Endodermal cell (in vitro differentiated cells): ENCODE data around the gene ICAM1. TPM values are rescaled to one million over a fixed set of nuclear protein-coding genes. Genes with fewer than 3 reads are reported as not detected.

ENCODE experiments used
- DNase-seq: peaks from one replicate; pipeline ENCODE4 v3.0.0-alpha.2; 2017
- H3K27ac ChIP-seq: 2 replicates; pipeline ENCODE4 v1.5.1; 2013; ENCODE audit warnings: mild to moderate bottlenecking, low read depth, low read length, moderate library complexity
- H3K27me3 ChIP-seq: 2 replicates; pipeline ENCODE4 v1.6.1; 2013; ENCODE audit warnings: mild to moderate bottlenecking, low read length, moderate library complexity; ENCODE audit not compliant: insufficient read depth, control insufficient read depth, poor library complexity, severe bottlenecking
- H3K36me3 ChIP-seq: 2 replicates; pipeline ENCODE4 v1.7.0; 2013; ENCODE audit warnings: mild to moderate bottlenecking, low read length, moderate library complexity; ENCODE audit not compliant: control insufficient read depth, insufficient read depth
- H3K4me1 ChIP-seq: one replicate; pipeline ENCODE4 v1.7.0; 2013; ENCODE audit warnings: low read length; ENCODE audit not compliant: control insufficient read depth, insufficient read depth
- H3K4me3 ChIP-seq: 2 replicates; pipeline ENCODE4 v1.5.1; 2013; ENCODE audit warnings: mild to moderate bottlenecking, low read length, moderate library complexity
- H3K9ac ChIP-seq: 2 replicates; pipeline ENCODE4 v1.6.1; 2013; ENCODE audit warnings: mild to moderate bottlenecking, low read length, moderate library complexity; ENCODE audit not compliant: poor library complexity, severe bottlenecking; ENCODE audit errors: extremely low read depth
- H3K9me3 ChIP-seq: 2 replicates; pipeline ENCODE4 v1.6.1; 2013; ENCODE audit warnings: mild to moderate bottlenecking, low read length, moderate library complexity; ENCODE audit not compliant: control insufficient read depth
- H3K27ac Mint-ChIP-seq: 2 replicates; pipeline ENCODE4 v1.8.0; 2020; ENCODE audit warnings: mixed read lengths
- H3K27me3 Mint-ChIP-seq: 2 replicates; pipeline ENCODE4 v1.8.0; 2021; ENCODE audit warnings: mild to moderate bottlenecking, mixed read lengths; ENCODE audit not compliant: insufficient read depth
- H3K36me3 Mint-ChIP-seq: 2 replicates; pipeline ENCODE4 v1.8.0; 2020; ENCODE audit warnings: low read depth, mixed read lengths
- H3K4me1 Mint-ChIP-seq: 2 replicates; pipeline ENCODE4 v1.8.0; 2020; ENCODE audit warnings: mixed read lengths
- H3K4me3 Mint-ChIP-seq: 2 replicates; pipeline ENCODE4 v1.8.0; 2020; ENCODE audit warnings: mild to moderate bottlenecking, moderate library complexity, mixed read lengths
- H3K9me3 Mint-ChIP-seq: 2 replicates; pipeline ENCODE4 v1.8.0; 2020; ENCODE audit warnings: mild to moderate bottlenecking, mixed read lengths
- WGBS, 2 experiments: methylation state at CpG; one replicate each; pipeline versions ENCODE4 v1.1.5 to v1.1.7; 2013; ENCODE audit warnings: missing lambda C conversion rate in 2 of 2, mixed read lengths in 1 of 2; ENCODE audit not compliant: insufficient coverage in 1 of 2, insufficient read length in 1 of 2; 5-methylcytosine and 5-hydroxymethylcytosine counted together
- total RNA-seq, 2 donors: library from RNA; stranded (reverse); fragmentation: NEBNext Ultra II Directional in 1 of 2; extraction: Animal tissue kit (Norgen Biotek cat#: 25700) in 1 of 2; gene quantifications; 2 replicates in 1 of 2; 3 replicates in 1 of 2; pipeline ENCODE4 v1.2.1, GENCODE V29; 2021
- TF ChIP-seq, protein P1 (sequence below): fragments of 200-600 bp; sonication (generic); conservative IDR thresholded peaks from 2 replicates; pipeline ENCODE4 v1.5.0; 2021; ENCODE audit warnings: antibody characterized with exemption, mild to moderate bottlenecking

The ICAM1 gene
- total RNA-seq, 2 donors from 2014 or later: 1.7 to 5.2 TPM

DNA sequence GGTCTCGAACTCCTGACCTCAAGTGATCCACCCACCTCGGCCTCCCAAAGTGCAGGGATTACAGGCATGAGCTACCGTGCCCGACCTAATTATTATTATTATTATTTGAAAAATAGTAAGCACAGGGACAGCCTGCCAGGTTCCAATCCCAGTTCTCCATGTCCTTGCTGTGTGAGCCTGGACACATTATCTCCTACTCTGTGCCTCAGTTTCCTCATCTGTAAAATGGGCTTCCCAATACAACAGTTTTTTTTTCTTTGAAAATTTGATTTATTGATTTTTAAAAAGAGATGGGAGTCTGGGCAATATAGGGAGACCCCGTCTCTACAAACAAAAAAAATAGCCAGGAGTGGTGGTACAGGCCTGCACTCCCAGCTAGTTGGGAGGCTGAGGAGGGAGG lies 35.4 kb downstream of the ICAM1 start:
- TF ChIP-seq, protein P1, sequence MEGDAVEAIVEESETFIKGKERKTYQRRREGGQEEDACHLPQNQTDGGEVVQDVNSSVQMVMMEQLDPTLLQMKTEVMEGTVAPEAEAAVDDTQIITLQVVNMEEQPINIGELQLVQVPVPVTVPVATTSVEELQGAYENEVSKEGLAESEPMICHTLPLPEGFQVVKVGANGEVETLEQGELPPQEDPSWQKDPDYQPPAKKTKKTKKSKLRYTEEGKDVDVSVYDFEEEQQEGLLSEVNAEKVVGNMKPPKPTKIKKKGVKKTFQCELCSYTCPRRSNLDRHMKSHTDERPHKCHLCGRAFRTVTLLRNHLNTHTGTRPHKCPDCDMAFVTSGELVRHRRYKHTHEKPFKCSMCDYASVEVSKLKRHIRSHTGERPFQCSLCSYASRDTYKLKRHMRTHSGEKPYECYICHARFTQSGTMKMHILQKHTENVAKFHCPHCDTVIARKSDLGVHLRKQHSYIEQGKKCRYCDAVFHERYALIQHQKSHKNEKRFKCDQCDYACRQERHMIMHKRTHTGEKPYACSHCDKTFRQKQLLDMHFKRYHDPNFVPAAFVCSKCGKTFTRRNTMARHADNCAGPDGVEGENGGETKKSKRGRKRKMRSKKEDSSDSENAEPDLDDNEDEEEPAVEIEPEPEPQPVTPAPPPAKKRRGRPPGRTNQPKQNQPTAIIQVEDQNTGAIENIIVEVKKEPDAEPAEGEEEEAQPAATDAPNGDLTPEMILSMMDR: no peak
- Mint-ChIP-seq H3K4me3 (no peak overlapping the region), H3K27ac (no peak overlapping the region), H3K27me3 (peaks cover 10% of the 10 kb centered on the region), H3K4me1 (no peaks in the 10 kb centered on the region), H3K36me3 (peaks cover 15% of the 10 kb centered on the region), H3K9me3 (no peaks in the 10 kb centered on the region)
- Histone ChIP-seq H3K27ac (no peak overlapping the region), H3K4me1 (no peaks in the 10 kb centered on the region), H3K4me3 (no peak overlapping the region), H3K27me3 (no peaks in the 10 kb centered on the region), H3K36me3 (no peaks in the 10 kb centered on the region), H3K9me3 (no peaks in the 10 kb centered on the region), H3K9ac (no peak overlapping the region)
- no peak for DNase-seq
- WGBS, 2 experiments: 100% methylated on average over 3 of the region's 5 CpGs; no CpG with 5 or more reads in 1 of the 2 experiments

DNA sequence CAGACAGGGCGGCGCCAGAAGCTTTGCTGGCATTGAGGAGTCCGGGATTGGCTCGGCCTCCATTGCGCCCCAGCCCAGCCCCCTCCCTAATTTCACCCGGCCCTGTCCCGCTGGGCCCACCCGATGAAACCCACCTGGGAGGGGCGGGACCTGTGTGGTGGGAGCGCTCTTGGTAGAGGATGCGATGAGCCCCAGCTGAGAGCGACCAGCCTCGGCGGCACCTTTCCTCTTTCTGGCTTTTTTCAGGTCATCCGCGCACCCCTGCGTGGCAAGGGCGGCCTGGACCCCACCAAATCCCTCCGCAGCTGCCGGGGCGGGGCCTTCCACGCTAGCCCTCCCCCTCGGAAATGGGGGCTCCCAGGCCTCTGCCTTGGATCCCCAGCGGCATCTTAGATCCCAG lies 38.5 kb downstream of the ICAM1 start, which contains the start of gene ZGLP1:
TSS of gene ZGLP1 (minus strand) at position 393 of the 400 bp plus-strand sequence.
- no peak within 1 kb of the TSS for H3K9ac ChIP-seq
- H3K27me3 Mint-ChIP-seq: no peaks in the 10 kb centered on the region
- no peak within 1 kb of the TSS for H3K4me3 ChIP-seq
- DNase-seq: no peak
- peaks cover 18% of the 10 kb centered on the region for H3K36me3 Mint-ChIP-seq
- no peak within 1 kb of the TSS for H3K4me3 Mint-ChIP-seq
- peaks cover 10% of the 10 kb centered on the region for H3K36me3 ChIP-seq
- no peaks in the 10 kb centered on the region for H3K27me3 ChIP-seq
- WGBS, 2 experiments: 93% methylated on average over 8 to 23 of the region's 24 CpGs
- H3K4me1 Mint-ChIP-seq: peaks cover under 1% of the 10 kb centered on the region
- TF ChIP-seq, protein P1: no peak
- H3K9me3 ChIP-seq: no peaks in the 10 kb centered on the region
- no peaks in the 10 kb centered on the region for H3K4me1 ChIP-seq
- no peak within 1 kb of the TSS for H3K27ac Mint-ChIP-seq
- no peaks in the 10 kb centered on the region for H3K9me3 Mint-ChIP-seq
- no peak within 1 kb of the TSS for H3K27ac ChIP-seq

DNA sequence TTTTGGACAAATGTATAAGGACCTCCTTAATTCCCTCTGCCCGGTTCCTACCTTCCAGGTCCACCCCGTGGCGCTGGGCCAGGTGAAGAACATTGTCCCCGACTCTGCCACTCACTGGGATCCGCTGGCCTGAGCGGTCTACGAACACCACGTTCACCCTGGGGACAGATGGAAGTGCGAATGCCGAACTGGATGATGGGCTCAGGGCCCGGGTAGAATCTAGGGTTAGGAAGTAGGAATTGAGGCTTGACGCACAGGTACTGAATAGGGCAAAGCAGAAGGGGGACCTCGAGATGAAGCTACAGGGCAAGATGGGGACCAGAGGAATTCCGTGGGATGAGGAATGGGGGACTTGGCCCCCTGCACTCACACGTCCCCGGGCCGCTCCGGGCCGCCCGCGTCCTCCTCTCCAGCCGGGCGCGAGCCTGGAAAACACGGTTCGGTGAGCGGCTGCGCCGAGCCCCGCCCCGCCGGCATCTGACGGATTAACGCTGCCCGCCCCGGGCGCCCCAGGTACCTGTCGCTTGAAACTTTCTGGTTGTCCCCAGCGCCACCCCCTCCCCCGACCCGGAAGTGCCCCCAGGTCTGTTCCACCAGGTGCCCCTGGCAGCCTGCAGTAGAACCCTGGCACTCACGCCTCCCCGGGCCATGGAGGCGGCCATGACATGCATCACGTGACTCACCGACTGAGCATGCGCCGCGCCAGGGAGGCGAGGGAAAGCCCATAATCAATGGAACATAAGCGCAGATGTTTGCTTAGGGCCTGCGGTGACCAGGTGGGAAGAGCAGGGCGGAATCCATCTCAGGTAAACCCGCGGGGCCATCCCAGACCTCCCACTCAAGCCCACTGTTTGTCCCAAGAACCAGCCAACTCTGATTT lies 44.7 kb downstream of the ICAM1 start, which contains the start of gene FDX2:
TSS of gene FDX2 (minus strand) at position 681 of the 880 bp plus-strand sequence. CDS start at position 662, 19 bp downstream.
- no peaks in the 10 kb centered on the region for H3K9me3 Mint-ChIP-seq
- 2 to 3% methylated on average over 30 to 55 of the region's 55 CpGs for WGBS, 2 experiments
- Histone ChIP-seq H3K4me3 (peak within 1 kb of the TSS; percentile 93), H3K4me1 (no peaks in the 10 kb centered on the region), H3K36me3 (peaks cover 35% of the 10 kb centered on the region), H3K9ac (peak within 1 kb of the TSS; percentile 71), H3K9me3 (no peaks in the 10 kb centered on the region), H3K27me3 (no peaks in the 10 kb centered on the region), H3K27ac (peak within 1 kb of the TSS; percentile 44)
- peak within 1 kb of the TSS; percentile 79 for H3K4me3 Mint-ChIP-seq
- H3K27ac Mint-ChIP-seq: peak within 1 kb of the TSS; percentile 93
- TF ChIP-seq, protein P1: no peak
- H3K27me3 Mint-ChIP-seq: no peaks in the 10 kb centered on the region
- peaks cover 25% of the 10 kb centered on the region for H3K36me3 Mint-ChIP-seq
- H3K4me1 Mint-ChIP-seq: peaks cover 14% of the 10 kb centered on the region
- peak; percentile 97 for DNase-seq
